ENCODE results near the gene FARS2. TPM values are rescaled to one million over a fixed set of nuclear protein-coding genes. Genes with fewer than 3 reads are reported as not detected.

The FARS2 gene
- total and polyA plus RNA-seq, 2 of the 13 experiments (the other 11 are each of a cell fraction or from before 2014, with no cell fraction given): 15.4 to 26.0 TPM

DNA sequence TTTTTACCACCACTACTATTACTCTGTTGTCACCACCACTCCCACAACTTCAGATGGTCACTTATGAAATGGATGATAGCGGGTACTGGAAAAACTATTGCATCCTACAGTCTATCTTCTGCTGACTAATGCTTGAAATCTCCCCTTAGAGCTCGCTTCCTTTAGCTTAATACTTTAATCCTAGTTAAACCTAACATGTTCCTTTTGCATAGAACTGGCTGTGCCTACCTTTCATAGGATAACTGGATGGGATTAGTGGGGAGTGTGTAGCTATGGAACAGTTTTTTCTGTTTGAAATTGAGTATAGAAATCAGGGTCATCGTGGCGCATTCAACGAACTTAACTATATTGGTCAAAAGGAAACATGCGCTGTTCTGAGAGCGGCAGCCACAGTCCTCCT lies 294.7 kb downstream of the FARS2 start:
- Histone ChIP-seq H3K9ac (ENCODE audit: insufficient read depth, low read depth, low read length) (no peak overlapping the region), H3K36me3 (replicated peaks in 1 of 2; ENCODE audit: control insufficient read depth in 1 of 2, insufficient read depth in 2 of 2, low read length in 2 of 2) (no peaks in the 10 kb centered on the region), H3K9me3 (ENCODE audit: low read length) (no peaks in the 10 kb centered on the region), H3K4me1 (ENCODE audit: insufficient read depth, low read length) (peaks cover 10% of the 10 kb centered on the region), H3K27me3 (ENCODE audit: control insufficient read depth in 1 of 2, insufficient read depth in 2 of 2, low read length in 2 of 2) (no peaks in the 10 kb centered on the region), H2AFZ (ENCODE audit: low read length) (no peak overlapping the region), H3K79me2 (ENCODE audit: insufficient read depth, low read length) (no peaks in the 10 kb centered on the region), H4K20me1 (ENCODE audit: insufficient read depth, low read length) (no peaks in the 10 kb centered on the region), H3K4me2 (ENCODE audit: low read depth, low read length) (no peak overlapping the region), H3K4me3 (replicated peaks in 1 of 3; ENCODE audit: insufficient read depth in 1 of 3, low read depth in 2 of 3, low read length in 3 of 3) (no peak overlapping the region), H3K27ac (ENCODE audit: extremely low read length, insufficient read depth, low read length) (no peak overlapping the region)
- no peak for FAIRE-seq
- no peak for TF ChIP-seq ZNF431 (CRISPR knock-in tag; IDR thresholded peaks at IDR 0.05; ENCODE audit: borderline replicate concordance, low read depth)
- no peak for TF ChIP-seq AGO1 (IDR thresholded peaks at IDR 0.05; ENCODE audit: low read depth, low read length, poor library complexity, severe bottlenecking)
- TF ChIP-seq, protein P1, sequence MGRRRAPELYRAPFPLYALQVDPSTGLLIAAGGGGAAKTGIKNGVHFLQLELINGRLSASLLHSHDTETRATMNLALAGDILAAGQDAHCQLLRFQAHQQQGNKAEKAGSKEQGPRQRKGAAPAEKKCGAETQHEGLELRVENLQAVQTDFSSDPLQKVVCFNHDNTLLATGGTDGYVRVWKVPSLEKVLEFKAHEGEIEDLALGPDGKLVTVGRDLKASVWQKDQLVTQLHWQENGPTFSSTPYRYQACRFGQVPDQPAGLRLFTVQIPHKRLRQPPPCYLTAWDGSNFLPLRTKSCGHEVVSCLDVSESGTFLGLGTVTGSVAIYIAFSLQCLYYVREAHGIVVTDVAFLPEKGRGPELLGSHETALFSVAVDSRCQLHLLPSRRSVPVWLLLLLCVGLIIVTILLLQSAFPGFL (CRISPR knock-in tag; IDR thresholded peaks at IDR 0.05): no peak
- no peak for TF ChIP-seq RFX3 (CRISPR knock-in tag; IDR thresholded peaks at IDR 0.05)
- no peak for TF ChIP-seq ISX (CRISPR knock-in tag; conservative IDR thresholded peaks at IDR 0.05)
- TF ChIP-seq HNRNPUL1 (IDR thresholded peaks at IDR 0.05; ENCODE audit: low read depth, low read length): no peak
- no peak for TF ChIP-seq SIN3B (IDR thresholded peaks at IDR 0.05; ENCODE audit: low read length)
- TF ChIP-seq JUNB (CRISPR knock-in tag; IDR thresholded peaks at IDR 0.05; ENCODE audit: borderline replicate concordance): no peak
- no peak for TF ChIP-seq ZFP1 (CRISPR knock-in tag; IDR thresholded peaks at IDR 0.05)
- TF ChIP-seq ZNF703 (CRISPR knock-in tag; IDR thresholded peaks at IDR 0.05; ENCODE audit: borderline replicate concordance): no peak
- no peak for TF ChIP-seq SNAPC2 (CRISPR knock-in tag; IDR thresholded peaks at IDR 0.05)
- no peak for TF ChIP-seq ZFP82 (CRISPR knock-in tag; IDR thresholded peaks at IDR 0.05; ENCODE audit: borderline replicate concordance)
- TF ChIP-seq, protein P2, sequence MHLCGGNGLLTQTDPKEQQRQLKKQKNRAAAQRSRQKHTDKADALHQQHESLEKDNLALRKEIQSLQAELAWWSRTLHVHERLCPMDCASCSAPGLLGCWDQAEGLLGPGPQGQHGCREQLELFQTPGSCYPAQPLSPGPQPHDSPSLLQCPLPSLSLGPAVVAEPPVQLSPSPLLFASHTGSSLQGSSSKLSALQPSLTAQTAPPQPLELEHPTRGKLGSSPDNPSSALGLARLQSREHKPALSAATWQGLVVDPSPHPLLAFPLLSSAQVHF (CRISPR knock-in tag; IDR thresholded peaks at IDR 0.05): no peak
- TF ChIP-seq RBAK (CRISPR knock-in tag; IDR thresholded peaks at IDR 0.05): no peak
- CTCF ChIA-PET (ENCODE audit: low intra/inter-chr PET ratio, low total read pairs): no interaction called here
- intact Hi-C loops (cut with micrococcal nuclease; ENCODE audit: unreplicated experiment) (no loop called here), in situ Hi-C loops (cut with HindIII; ENCODE audit: extremely low pct_ligation_motif_present, low pct_unique_long_range_greater_than_20kb) (no loop called here)
- WGBS (ENCODE audit: low lambda C conversion rate): 97% methylated on average over 7 of the region's 7 CpGs
- POLR2A ChIA-PET: no interaction called here
- BruUV-seq (replicated peaks): no TSS peak
- no peak for ATAC-seq
- no peak for DNase-seq (ENCODE audit: low spot score)

All from HepG2 (cell line).